Stimulated activated CD4-positive, alpha-beta T cell treated with anti-CD3 and anti-CD28 coated beads, TNF-alpha, amount 100 ng/mL, for 48 hours (primary cell): ENCODE measurements around the gene MIR17HG.
"Not testable (repeated sequence)": the region's sequence is repeated elsewhere in the genome, so short reads cannot be mapped to it uniquely, and the experiment has no call there.

ENCODE experiments used
- DNase-seq, 3 donors: peaks; one replicate each; pipeline ENCODE4 v3.0.0-alpha.2; 2020; ENCODE audit warnings: low read depth in 3 of 3

Gene MIR17HG

DNA sequence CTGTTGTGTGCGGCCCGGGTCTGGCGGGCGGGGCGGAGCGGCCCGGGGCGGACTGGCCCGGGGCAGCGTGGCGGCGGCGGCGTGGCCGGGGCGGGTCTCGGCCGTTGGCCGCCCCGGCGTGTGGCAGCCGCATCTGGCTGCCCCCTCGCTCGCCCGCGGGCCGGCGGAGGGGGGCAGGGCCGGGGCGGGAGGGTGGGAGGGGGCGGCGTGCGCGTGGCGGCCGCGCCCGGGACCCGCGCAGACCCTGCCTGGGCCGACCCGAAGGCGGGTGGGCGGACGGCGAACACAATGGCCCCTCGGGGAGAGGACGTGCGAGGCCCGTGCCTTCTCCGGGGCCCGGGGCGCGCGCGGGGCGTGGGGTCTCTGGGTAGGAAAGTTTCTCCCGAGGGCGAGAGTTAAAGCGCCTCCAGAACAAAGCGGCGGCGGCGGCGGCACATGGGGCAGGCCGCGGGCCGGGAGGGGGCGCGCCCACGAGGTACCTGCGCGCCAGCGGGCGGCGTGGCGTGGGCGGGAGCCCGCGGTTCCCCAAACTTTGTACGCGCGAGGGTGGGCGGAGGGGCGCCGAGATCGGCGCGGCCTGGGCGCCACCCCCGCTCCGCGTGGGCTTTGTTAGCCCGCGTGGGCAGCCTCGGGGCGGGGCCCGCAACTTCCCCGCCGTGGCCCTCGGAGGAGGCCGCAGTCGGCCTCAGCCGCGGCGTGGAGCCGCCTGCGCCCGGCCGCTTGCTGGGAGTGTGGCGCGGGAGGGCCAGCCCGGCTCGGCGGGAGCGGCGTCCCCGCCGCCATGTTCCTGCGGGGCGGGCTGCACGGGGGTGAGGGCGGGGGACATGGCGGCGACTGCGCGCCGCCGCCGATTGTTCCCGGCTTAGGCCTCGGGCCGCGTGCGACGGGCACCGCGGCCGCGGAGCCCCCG is 764 bp downstream of the MIR17HG start:
- peak; percentile 35 to 61 (median 37) for DNase-seq

- DNase-seq: peak; percentile 83 to 91 (median 84)
Measured at GRCh38 chr13:91348906-91349435, 1.5 kb downstream of the MIR17HG start.

DNA sequence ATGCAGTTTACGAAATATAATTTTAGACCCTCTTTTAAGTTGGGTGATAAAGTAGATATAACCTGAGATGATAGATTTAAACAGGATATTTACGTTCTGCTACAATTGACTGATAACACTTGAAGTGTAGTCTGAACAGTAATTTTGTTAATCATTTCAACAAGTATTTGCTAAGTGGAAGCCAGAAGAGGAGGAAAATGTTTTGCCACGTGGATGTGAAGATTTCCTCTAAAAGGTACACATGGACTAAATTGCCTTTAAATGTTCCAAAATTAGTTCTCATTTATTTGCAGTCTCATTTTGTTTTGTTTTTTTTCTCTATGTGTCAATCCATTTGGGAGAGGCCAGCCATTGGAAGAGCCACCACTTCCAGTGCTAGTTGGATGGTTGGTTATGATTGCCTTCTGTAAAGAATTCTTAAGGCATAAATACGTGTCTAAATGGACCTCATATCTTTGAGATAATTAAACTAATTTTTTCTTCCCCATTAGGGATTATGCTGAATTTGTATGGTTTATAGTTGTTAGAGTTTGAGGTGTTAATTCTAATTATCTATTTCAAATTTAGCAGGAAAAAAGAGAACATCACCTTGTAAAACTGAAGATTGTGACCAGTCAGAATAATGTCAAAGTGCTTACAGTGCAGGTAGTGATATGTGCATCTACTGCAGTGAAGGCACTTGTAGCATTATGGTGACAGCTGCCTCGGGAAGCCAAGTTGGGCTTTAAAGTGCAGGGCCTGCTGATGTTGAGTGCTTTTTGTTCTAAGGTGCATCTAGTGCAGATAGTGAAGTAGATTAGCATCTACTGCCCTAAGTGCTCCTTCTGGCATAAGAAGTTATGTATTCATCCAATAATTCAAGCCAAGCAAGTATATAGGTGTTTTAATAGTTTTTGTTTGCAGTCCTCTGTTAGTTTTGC is 2.8 kb downstream of the MIR17HG start:
- no peak for DNase-seq

GRCh38 chr13:91351123-91351522 is 3.6 kb downstream of the MIR17HG start:
- no peak for DNase-seq

DNA sequence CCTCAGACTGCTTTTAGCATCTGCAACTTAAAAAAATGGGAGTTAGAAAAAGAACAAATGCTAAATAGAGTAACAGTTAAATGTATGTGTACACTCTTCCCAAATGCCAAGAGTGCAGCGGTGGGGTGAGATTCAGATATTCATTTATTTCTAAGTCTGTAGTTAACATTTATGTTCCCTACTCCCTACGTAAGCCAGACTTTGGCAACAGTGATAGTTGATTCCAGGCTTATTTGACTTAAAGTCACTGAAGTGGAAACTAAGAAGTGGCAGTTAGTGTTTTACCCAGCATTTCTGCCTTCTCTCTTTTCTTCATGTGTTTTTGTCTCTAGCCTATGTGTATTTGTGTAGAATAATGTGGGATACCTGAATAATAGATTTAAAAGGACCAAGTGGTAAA is 4.5 kb downstream of the MIR17HG start:
- DNase-seq: no peak

DNA sequence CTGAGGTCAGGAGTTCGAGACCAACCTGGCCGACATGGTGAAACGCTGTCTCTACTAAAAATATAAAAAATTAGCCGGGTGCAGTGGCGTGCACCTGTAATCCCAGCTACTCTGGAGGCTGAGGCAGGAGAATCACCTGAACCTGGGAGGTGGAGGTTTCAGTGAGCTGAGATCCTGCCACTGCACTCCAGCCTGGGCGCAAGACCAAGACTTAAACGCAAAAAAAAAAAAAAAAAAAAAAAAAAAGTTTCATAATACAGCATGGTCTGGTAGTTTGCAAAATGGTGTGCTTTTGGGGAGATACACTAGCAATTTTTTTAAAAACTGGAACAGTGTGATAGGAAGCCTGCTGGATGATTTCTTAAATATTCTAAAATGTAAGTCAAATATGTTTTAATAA is 5.4 kb downstream of the MIR17HG start:
- DNase-seq: not testable (repeated sequence)

GRCh38 chr13:91353494-91353893 is 6.0 kb downstream of the MIR17HG start:
- no peak for DNase-seq

DNA sequence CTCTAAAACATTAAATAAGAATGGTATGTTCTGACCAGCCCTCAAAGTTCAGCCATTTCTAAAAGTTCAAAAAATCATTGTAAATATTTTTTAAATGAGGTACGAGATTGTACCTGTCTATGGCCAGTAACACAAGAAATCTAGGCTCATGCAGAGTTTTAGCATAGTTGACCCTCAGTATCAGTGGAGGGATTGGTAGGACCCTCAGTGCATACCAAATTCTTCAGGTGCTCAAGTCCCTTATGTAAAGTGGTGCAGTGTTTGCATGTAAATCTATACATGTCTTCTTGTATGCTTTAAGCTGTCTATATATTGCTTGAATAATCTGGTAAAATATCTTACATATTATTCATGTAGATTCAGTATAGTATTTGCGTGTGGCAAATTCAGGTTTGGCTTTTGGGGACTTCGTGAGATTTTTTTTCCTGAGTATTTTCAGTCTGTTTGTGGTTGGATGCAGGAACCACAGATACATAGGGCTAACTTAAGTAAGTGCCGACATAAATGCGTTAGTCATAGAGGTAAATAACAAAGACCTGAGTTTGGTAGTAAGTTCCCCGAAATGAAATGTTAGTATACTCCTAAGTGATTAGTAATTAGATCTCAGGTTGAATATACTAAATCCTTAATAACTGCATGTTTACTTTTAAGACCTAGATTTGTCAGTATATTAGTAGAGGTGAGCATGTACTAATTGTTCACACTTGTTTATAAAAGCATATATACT is 7.8 kb downstream of the MIR17HG start:
- DNase-seq: no peak

GRCh38 chr13:91355826-91356710 is 8.6 kb downstream of the MIR17HG start:
- no peak for DNase-seq

DNA sequence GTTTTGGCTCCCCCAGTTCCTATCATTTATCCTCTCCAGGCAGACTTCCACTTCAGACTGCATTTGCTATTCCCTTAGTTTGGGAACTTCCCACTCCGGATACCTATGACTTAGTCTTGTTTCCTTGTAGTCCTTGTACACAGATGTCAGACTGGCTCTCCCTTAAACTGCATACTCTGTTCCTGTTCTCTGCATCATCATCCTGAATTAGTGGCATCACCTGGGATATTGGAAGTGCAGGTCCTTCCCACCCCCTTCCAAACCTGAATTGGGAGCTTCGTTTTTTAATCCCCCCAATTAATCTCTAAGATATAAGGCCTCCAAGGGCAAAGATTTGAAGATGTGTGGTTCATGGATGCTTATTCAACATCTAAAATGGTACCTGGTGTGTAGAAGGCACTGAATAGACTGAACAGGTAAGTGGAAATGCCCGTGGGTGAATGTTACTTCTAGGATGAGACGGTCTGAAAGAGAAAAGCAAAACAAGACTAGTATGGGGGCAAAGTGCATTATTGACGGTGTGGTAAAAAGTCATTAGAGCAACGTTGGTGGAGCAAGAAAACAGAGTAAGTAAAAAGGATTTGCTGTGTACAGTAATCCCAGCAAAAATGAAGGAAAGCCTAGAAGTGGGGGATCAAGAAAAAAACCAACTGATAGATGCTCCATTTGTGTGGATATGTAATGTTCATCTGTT is 9.6 kb downstream of the MIR17HG start:
- no peak for DNase-seq

- no peak for DNase-seq
Measured at GRCh38 chr13:91357613-91358386, 10.3 kb downstream of the MIR17HG start.

- DNase-seq: no peak
Measured at GRCh38 chr13:91358387-91358782, 10.9 kb downstream of the MIR17HG start.

DNA sequence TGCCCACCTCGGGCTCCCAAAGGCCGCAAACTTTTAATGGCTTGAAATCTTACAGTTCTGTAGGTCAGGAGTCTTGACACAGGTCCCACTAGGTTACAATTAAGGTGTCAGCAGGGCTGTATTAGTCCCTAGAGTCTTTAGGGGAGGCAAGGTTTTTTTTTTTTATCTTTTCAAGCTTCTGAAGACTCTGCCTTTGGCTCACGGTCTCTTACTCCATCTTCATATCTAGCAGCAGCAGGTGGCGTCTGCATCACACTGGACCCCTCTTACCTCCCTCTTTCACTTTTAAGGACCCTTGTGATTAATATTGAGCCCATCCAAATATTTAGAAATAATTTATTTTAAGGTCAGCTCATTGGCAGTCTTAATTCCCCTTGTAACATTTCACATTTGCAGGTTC is 11.6 kb downstream of the MIR17HG start:
- DNase-seq: no peak

DNA sequence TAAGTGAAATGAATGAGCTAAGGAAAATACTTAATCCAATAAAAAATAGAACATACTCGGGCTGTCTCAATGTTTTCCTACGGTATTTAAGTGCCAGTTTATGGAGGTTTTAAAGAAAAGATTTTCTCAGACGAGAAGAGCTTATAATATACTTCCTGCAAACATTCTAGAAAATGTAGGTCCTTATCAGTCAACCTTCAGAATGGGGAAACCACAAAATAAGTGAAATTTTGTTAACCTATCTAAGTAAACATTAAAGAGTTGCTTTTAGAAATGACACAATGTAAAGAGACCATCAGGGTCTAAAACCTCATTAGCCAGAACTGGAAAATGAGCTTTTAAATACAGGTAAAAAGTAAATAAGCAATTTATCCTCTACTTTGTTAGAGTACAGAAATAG is 12.1 kb downstream of the MIR17HG start:
- no peak for DNase-seq

GRCh38 chr13:91360246-91360751 is 12.8 kb downstream of the MIR17HG start:
- no peak for DNase-seq

DNA sequence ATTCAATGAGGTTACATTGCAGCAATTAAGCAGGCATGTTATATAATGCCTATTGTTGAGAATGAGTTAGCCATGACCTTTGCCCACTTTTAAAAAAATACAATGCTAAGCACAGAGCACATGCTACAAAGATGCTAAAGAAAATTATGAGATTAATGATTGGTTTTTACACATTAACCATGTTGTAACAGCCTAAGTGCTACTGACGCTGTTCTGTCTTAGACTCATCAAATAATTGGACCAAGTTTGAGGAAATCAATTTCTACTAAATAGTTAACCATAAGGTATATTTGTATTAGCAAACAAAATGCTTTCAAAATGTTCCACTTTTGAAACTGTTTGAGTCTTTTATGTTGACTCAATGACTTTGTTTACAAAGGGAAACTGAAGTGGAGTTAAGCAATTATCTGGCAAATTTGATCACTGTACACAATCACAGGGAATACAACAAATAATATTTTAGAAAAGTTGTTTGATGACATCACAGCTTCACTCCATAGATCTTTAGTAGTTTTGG is 14.3 kb downstream of the MIR17HG start:
- DNase-seq: no peak

DNA sequence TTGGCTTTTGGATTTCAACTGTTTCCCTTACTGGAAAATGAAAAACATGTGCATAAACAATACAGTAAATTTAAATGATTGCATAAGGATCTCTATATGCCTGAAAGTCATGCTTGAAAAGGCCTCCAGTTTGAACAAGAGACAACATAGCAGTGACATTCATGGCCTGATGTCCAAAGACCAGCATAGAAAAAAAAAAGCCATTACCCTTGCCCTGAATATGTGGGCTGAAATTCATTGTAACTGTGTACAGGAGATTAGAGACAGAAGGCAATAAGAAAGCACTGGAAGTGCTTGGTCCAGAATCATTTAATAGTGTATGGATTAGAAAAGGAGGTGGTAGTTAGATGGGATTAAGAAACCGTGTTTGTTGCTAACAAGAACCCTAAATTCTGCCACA is 15.4 kb downstream of the MIR17HG start:
- DNase-seq: no peak

DNA sequence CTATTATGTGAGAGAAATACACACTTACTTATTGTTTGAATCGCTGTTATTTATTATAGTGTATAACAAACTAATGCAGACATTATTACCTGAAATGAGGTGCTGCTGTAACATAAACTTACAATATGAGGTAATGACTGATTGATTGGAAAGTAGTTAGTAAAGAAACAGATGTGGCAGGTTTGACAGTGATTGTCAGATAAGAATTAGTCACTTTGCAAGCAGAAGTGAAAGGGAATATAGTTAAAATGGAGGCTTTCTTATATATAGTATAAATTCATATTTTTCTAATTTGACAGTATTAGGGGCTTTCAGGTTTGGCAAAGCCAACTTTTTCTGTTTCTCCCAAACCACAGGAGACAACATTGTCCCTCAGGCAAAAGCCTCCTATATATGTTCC is 20.6 kb downstream of the MIR17HG start:
- DNase-seq: no peak
